ENCODE measurements around the gene OR52B6.

The OR52B6 gene

DNA sequence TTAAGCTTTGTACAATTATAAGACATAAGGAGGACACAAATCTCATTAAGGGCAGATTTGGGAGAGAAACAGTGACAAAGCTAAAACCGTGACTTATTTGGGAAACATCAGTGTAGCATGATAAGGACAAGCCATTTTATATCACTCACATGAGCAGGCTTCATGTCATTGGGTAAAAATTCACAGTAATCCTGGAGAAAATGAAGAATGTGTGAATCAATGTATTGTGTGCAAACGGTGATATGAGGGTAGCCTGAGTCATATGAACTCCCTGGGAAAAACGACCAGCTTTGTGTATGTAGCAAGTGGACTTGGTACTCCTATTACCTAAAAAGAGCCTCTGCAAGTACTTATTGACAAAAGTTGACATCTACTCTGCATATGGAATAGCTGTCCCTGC, 38.1 kb downstream of the OR52B6 start:
- no peaks in the 10 kb centered on the region for H3K9me3 ChIP-seq (ENCODE audit: low read length)
- H3K4me2 ChIP-seq (ENCODE audit: low read length) = no peak overlapping the region
- H3K9ac ChIP-seq (ENCODE audit: low read length) = no peak overlapping the region
- H4K20me1 ChIP-seq (ENCODE audit: insufficient read depth, low read length) = no peaks in the 10 kb centered on the region
- H3K79me2 ChIP-seq (ENCODE audit: insufficient read depth, low read length) = no peaks in the 10 kb centered on the region
- no peak overlapping the region for H2AFZ ChIP-seq (ENCODE audit: low read length)
- no peak overlapping the region for H3K27ac ChIP-seq (ENCODE audit: low read depth, low read length, poor library complexity, severe bottlenecking)
- no peaks in the 10 kb centered on the region for H3F3A ChIP-seq (ENCODE audit: insufficient read depth, low read length)
- H3K27me3 ChIP-seq (ENCODE audit: insufficient read depth, low read length) = no peaks in the 10 kb centered on the region
- TF ChIP-seq CTCF (IDR thresholded peaks at IDR 0.05; ENCODE audit: low read length) (no peak), EZH2 (IDR thresholded peaks at IDR 0.05; ENCODE audit: borderline replicate concordance, low read length) (no peak)
- H3K9me2 ChIP-seq (ENCODE audit: low read depth, low read length) = no peaks in the 10 kb centered on the region
- H3K36me3 ChIP-seq (ENCODE audit: insufficient read depth, low read length) = no peaks in the 10 kb centered on the region
- no peak overlapping the region for H3K4me3 ChIP-seq (ENCODE audit: low read depth, low read length, poor library complexity, severe bottlenecking)
- H3K4me1 ChIP-seq (ENCODE audit: insufficient read depth, low read length, severe bottlenecking) = peaks cover 3% of the 10 kb centered on the region

DNA sequence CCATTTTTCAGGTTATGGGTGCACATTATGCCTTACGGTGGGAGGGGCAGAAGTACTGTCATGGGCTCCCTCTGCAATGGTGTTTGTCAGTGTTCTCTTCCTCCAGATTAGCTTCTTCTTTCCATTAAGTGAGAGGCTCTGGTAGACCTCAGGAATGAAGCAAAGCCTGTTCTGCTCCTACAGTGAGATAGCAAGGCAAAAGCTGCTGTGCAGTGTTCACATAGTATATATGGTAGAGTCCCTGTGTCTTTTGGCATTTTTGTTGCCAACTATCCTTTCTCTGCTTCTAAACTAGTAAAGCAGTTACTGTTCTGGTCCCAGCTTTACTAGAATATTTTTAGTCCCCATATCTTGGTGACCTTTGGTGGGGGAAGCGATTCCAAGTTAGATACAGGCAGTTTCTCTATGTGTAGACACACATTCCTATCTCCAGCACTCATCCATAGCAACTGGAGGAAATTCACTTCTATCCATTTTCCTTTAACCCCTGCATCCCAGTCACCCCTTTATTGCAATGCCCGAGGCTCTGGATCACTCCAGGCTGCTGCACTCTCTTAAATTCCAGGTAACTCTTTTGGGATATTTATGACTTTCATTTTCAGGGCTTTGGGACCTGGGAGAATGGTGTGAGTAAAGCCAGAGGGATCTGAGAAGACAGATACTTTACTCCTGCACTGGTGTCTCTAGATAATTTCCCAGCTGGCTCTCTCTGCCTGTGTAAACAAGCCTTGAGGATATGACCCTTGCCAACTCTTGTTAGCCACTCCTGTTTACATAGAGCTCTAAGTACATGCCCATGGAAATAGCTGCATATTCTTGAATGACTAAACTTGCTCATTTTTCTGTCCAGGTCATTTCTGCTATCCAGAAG, 40.2 kb downstream of the OR52B6 start:
- Histone ChIP-seq H2AFZ (ENCODE audit: low read length) (no peak overlapping the region), H4K20me1 (ENCODE audit: insufficient read depth, low read length) (no peaks in the 10 kb centered on the region), H3K4me1 (ENCODE audit: insufficient read depth, low read length, severe bottlenecking) (peaks cover 18% of the 10 kb centered on the region), H3K4me3 (ENCODE audit: low read depth, low read length, poor library complexity, severe bottlenecking) (no peak overlapping the region), H3K9ac (ENCODE audit: low read length) (no peak overlapping the region), H3K9me2 (ENCODE audit: low read depth, low read length) (no peaks in the 10 kb centered on the region), H3K36me3 (ENCODE audit: insufficient read depth, low read length) (no peaks in the 10 kb centered on the region), H3F3A (ENCODE audit: insufficient read depth, low read length) (no peaks in the 10 kb centered on the region), H3K79me2 (ENCODE audit: insufficient read depth, low read length) (no peaks in the 10 kb centered on the region), H3K27me3 (ENCODE audit: insufficient read depth, low read length) (no peaks in the 10 kb centered on the region), H3K9me3 (ENCODE audit: low read length) (no peaks in the 10 kb centered on the region), H3K4me2 (ENCODE audit: low read length) (no peak overlapping the region), H3K27ac (ENCODE audit: low read depth, low read length, poor library complexity, severe bottlenecking) (no peak overlapping the region)
- TF ChIP-seq CTCF (IDR thresholded peaks at IDR 0.05; ENCODE audit: low read length) = no peak
- TF ChIP-seq EZH2 (IDR thresholded peaks at IDR 0.05; ENCODE audit: borderline replicate concordance, low read length) = no peak

GRCh38 chr11:5621580-5621979, 40.9 kb downstream of the OR52B6 start:
- no peaks in the 10 kb centered on the region for H3F3A ChIP-seq (ENCODE audit: insufficient read depth, low read length)
- no peak overlapping the region for H3K4me3 ChIP-seq (ENCODE audit: low read depth, low read length, poor library complexity, severe bottlenecking)
- no peak overlapping the region for H3K27ac ChIP-seq (ENCODE audit: low read depth, low read length, poor library complexity, severe bottlenecking)
- H3K36me3 ChIP-seq (ENCODE audit: insufficient read depth, low read length) = no peaks in the 10 kb centered on the region
- no peak overlapping the region for H3K9ac ChIP-seq (ENCODE audit: low read length)
- TF ChIP-seq EZH2 (IDR thresholded peaks at IDR 0.05; ENCODE audit: borderline replicate concordance, low read length) (no peak), CTCF (IDR thresholded peaks at IDR 0.05; ENCODE audit: low read length) (no peak)
- no peaks in the 10 kb centered on the region for H3K9me3 ChIP-seq (ENCODE audit: low read length)
- no peaks in the 10 kb centered on the region for H3K27me3 ChIP-seq (ENCODE audit: insufficient read depth, low read length)
- peaks cover 20% of the 10 kb centered on the region for H3K4me1 ChIP-seq (ENCODE audit: insufficient read depth, low read length, severe bottlenecking)
- H2AFZ ChIP-seq (ENCODE audit: low read length) = no peak overlapping the region
- no peaks in the 10 kb centered on the region for H3K79me2 ChIP-seq (ENCODE audit: insufficient read depth, low read length)
- no peak overlapping the region for H3K4me2 ChIP-seq (ENCODE audit: low read length)
- H4K20me1 ChIP-seq (ENCODE audit: insufficient read depth, low read length) = no peaks in the 10 kb centered on the region
- H3K9me2 ChIP-seq (ENCODE audit: low read depth, low read length) = no peaks in the 10 kb centered on the region

Measured in OCI-LY1 (cell line).